GM18867 (cell line): ENCODE results near the gene SPATA19.

Experiments used
- ATAC-seq: cut with Tn5 transposase; IDR thresholded peaks from one replicate; pipeline ENCODE4 v1.9.1; 2021; ENCODE audit warnings: mild to moderate bottlenecking, moderate library complexity; ENCODE audit not compliant: unreplicated experiment

SPATA19 gene

DNA sequence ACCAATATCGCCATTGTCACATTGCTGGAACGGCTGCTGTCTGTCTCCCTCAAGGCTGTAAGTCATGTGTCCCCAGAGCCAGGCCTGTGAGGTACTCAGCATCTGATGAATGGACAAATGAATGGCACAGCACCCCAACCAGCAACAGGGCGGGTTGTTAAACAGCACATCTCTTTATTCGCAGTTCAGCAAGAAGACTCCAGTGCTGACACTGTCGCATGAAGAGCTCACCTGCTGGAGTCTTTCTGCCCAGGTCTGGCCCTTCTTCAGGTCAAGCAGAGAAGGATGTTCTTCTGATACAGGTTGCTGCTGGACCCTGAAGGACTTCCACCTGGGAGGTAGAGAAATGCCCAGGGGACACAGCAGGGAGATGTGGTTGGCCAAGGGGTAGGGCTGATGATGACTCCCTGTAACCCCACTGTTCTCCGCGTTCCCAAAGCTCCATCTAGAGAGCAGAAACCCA is 4.8 kb downstream of the SPATA19 start:
- ATAC-seq, result no peak

DNA sequence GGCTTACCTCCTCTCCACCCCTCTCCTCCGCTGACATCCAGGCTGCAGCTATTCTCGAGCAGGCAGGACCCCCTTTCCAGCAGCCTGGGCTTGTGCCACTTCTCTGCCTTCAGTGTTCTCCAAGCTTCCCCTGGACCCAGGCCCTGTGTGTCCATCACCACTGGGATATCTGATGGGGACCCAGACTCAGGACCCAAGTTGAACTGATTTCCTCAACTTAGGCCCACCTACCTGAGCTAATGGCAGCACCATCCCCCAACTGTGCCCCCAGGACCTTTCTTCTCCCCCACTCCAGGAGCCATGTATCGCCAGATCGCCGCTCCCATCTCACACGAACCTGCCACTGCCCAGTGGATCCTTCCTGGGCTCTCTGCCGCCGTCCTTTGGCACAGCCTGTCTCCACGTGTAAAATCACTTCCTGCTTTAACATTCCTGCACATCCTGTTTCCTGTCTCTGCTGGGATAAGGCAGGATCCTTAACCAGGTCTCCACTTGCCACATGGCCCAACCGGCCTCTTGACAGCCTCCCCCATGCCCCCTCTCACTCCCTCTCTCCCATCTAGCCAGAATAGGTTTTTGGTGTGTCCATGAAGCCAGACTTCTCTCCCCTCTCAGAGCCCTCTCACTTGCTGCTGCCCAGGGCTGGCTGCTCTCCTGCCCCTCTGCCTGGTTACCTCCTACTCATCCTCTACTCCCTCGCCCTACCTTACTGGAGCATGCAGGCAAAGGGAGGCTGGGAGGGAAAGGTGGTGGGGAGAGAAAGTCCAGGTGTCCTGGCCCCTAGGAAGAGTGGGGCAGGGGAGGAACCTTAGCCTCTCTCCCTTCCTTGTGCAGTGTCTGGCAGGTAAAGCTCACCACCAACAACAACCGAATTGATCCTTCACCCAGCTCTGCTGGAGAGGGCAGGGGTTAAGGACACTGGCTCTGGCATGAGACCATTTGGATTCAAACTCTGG is 9.4 kb downstream of the SPATA19 start:
- ATAC-seq, result peak; percentile 6

DNA sequence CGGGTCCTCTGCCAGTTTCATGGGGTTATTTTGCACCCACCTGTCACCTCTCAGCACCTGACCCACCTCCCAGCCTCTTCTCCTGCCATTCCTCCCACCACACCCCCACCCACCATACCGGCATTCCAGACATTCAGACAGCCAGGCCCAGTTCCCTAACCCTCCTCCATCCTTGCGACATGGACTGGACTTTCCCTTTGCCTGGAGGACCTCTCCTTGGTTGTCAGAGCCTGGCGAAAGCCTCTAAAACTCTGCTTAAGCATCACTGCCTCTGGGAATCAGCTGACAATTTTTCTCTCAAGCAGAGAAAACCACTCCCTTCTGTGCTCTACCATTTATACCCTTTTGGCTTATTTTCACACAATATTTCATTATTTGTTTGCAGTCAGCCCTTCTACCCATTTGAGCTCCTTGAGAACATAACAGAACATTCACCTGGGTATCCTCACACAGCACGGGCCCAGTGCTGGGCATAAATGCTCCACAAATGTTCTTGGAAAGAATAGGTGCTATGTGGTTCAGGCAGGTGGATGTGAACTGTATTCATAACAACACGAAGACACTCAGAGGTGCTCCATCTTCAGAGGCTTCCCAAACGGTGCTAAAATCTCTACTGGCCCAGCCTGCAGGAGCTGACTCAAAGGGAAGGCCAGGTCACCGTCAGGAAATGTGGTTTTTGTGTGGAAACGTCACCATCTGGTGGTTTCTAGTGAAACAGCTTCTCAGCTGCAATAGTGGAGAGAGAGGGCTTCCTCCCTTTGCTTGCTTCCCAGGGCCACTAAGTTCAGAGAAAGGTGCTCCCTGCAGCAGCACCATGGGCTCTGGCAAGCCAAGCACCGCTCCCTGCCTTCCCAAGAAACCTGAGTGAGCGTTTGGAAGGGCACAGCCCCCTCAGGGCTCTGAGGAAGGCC is 10.4 kb downstream of the SPATA19 start:
- peak; percentile 91 for ATAC-seq

GRCh38 chr11:133833898-133834681 is 11.2 kb downstream of the SPATA19 start:
- ATAC-seq, result no peak

DNA sequence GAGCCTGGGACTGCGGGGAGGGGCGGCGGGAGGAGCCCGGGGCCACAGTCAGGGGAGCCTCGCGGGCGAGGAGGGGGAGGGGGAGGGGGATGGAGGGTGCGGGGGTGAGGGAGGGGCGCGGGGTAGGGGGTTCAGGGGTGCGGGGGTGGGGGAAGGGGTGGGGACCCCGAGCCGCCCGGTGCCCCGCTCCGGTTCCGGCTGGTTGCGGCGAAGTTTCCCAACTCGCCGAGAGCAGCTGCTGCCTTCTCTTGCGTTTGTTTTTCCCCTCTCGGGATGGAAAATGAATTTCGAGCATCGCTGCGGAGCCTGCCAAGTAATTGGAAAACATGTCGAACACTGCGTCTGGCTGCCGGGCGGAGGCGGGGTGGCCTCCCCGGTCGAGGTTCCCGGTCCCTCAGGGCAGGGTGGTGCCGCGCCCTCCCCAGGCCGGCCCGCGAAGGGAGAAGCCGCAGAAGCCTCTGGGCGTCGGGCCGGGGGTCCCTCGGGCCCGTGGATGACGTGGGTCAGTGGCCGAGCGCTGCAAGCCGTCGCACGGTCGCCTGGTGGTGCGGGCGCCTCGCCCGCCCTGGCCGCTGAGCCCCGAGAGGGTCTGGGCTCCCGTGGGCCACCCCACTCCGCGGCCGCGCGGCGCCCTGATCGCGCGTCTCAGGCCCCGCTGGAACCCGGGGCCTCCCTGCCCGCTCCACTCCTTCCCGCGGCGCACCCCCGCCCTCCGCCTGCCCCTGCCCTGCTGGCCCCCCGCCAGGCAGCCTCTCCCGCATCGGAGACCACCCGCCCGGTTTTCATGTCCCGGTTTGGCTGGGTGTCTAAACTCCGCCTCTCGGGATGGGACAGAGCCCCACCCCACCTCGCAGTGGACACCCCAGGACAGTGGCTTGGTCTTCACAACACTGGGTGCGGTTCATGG is 12.1 kb downstream of the SPATA19 start:
- ATAC-seq, result no peak

GRCh38 chr11:133832096-133832990 is 13.0 kb downstream of the SPATA19 start:
- no peak for ATAC-seq

DNA sequence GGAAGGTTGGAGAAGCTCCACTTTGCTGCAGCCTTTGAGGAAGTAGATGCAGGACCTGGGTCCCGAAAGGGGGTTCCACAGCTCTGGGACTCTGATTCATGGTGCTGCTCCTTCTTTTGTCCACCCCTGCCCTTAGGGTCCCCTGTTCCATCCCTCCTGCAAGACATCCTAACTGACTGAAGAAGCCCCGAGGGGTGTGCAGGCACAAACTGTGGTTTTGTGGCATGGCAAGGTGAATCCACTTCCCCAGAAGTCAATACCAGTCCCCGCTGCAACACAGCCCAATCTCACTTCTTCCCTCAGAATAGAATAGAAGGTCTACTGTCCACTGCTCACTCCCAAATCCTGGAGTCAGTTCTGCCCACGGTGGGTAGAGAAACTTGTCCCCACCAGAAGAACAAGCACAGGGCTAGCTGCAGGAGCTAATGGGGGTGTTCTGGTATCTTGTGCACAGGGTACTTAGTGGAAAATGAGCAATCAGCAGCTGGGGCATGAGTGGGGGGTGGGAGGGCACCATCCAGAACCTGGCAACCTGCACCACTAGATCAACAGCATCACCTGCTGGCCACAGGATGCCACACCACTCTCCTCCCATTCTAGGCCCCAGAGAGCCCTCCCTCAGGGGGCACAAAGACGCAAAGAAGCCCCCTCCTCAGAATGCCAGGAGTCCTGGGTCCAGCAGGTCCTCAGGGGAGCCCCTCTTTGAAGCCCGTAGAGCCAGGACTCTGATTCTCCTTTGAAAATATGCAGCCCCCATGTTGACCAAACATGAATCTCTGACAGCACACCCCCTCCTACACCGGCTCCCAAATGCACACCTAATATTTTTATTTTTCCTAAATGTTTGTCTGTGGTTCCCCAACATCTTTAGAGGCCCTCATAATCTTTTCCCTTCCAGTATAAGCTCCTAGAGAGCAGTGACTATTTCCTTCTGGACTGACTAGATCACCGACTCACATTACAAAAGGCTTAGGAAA is 14.1 kb downstream of the SPATA19 start:
- ATAC-seq, result no peak

GRCh38 chr11:133829566-133829965 is 15.7 kb downstream of the SPATA19 start:
- no peak for ATAC-seq

- ATAC-seq, result no peak
Measured at GRCh38 chr11:133828871-133829270, 16.4 kb downstream of the SPATA19 start.

GRCh38 chr11:133827556-133827955 is 17.8 kb downstream of the SPATA19 start:
- ATAC-seq, result no peak

DNA sequence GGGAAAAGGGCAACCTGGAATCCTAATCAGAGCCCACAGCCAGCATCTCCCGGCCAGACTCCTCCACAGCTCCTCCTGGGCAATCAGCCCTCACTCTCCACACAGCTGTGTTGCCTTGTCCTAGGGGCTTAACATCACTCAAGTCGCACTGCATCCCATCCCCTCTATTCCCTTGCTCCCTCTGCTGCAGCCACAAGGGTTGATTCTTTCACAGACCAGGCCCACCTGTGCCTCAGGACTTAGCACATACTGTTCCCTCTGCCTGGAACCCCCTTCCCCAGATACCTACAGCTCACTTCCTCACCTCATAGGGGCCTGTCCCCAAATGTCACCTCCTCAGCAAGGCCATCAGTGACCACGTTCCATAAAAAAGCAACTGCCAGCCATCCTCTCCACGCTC is 18.4 kb downstream of the SPATA19 start:
- no peak for ATAC-seq

DNA sequence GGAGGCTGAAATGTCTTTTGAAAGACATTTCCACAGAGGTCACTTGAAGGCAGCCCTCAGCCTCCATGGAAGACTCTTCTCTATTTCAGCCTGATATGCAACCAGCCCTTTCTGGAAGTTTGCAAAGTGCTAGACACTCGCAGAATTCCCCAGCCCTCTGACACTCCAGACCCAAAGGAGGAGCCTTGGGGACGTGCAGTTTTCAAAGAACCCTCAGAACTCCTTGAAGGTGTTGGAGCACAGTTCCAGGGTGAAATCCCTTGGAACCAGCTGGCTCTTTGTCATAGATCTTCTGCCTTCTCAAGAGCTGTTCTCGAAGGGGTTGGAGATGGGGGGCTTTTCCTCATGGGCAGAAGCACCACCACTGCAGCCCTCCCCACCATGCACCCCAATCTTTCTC is 19.6 kb downstream of the SPATA19 start:
- ATAC-seq, result no peak

- ATAC-seq, result no peak
Measured at GRCh38 chr11:133825156-133825555, 20.2 kb downstream of the SPATA19 start.

DNA sequence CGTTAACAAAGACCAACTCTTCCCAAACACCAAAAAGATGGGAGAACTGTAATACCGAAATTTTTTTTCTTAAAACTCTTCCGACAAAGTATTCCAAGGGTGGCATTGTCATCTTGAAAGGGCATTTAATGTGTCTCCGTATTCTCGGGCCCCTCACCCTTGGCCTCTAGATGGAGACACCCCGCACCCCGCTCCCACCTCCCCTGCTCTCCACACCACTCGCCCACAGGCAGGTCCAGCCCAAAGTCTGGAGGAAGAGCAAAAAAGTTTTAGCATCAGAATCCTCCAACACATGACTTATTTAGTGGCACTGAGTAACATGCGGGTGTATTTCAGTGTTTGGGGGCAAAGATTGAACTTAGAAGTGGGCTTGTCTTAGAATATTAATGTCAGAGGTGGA is 20.7 kb downstream of the SPATA19 start:
- no peak for ATAC-seq

- no peak for ATAC-seq
Measured at GRCh38 chr11:133823614-133824013, 21.7 kb downstream of the SPATA19 start.

DNA sequence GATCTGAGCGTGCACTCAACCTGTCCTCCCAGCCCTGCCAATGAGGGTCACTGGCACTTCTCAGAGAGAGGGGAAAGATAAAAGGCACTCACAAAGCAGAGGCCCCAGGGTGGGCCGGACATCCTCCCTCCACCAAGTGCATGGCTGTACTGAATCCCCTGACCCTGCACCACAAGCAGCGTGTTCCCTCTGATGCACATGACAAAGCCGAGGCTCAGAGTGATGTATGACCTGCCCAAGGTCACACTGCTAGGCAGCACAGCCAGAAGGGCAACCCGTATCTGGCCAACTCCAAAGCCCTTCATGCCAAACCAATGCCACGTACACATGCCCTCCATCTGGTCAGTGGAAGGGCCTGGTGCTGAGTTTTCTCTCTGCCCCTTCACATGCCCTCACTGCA is 22.1 kb downstream of the SPATA19 start:
- no peak for ATAC-seq

DNA sequence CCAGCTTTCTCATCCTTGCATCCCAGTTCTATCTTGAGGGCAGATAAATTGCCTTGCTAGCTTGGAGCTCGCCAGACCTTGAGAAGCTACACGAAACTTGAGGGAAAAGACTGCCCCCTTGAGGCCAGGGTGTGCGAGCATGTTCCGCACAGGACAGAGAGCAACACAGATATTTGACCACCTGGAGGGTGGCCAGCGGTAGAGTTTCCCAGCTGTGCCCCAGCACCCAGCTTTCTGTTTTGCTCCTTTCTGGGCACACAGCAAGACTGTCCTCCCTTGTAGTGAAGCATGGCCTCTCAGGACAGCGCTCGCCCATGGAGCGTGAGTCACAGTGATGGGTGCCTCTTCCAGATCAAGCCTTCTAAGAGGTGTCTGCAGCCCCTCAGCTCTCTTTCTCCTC is 23.5 kb downstream of the SPATA19 start:
- peak; percentile 86 for ATAC-seq
